Hypothalamus (tissue), 51 donors: Measurements from ENCODE around the gene CD209.
"Not testable (repeated sequence)": the region's sequence is repeated elsewhere in the genome, so short reads cannot be mapped to it uniquely, and the experiment has no call there.

Experiments
- DNase-seq, 51 donors: peaks; one replicate each; lab custom pipeline; 2025; lab: John Stamatoyannopoulos, UW

CD209 gene, protein sequence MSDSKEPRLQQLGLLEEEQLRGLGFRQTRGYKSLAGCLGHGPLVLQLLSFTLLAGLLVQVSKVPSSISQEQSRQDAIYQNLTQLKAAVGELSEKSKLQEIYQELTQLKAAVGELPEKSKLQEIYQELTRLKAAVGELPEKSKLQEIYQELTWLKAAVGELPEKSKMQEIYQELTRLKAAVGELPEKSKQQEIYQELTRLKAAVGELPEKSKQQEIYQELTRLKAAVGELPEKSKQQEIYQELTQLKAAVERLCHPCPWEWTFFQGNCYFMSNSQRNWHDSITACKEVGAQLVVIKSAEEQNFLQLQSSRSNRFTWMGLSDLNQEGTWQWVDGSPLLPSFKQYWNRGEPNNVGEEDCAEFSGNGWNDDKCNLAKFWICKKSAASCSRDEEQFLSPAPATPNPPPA

DNA sequence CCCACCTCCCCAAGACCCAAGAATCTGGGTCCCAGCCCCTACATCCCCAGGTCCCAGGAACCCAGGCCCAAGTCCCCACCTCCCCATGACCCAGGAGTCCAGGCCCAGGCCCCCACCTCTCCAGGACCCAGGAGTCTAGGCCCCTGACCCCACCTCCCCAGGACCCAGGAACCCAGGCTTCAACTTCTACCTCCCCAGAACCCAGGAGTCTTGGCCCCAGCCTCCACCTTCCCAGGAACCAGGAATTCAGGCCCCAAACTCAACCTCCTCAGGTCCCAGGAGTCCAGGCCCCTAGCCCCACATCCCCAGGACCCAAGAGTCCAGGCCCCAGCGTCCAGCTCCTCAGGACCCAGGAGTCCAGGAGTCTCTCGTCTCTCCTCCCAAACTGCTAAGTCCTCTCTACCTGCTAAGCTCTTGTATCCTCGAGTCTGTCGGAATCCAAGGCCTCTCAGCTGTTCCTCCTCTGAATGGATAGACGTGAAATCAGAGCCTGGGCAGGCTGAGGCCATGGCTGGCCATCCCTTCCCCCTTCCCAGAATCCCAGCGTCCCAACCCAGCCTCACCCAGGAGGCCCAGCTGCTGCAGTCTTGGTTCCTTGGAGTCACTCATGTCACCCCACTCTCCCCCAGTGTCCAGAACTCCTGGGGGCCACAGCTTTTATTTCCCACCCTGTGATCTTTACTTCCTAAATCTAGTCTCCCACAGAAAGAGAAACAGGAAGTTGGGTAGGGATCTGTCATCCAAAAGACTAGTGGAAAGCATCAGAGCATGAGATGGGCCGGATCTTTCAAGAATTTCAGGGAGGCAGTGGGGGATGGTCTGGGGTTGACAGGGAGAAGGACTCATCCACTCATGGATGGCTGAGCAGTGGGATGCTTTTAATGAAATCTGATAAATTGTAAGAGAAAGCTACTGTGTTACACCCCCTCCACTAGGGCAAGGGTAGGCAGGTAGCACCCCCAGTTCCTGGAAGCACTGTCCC, at the start of gene CD209:
Gene CD209 (minus strand): TSS at position 632 of the 982 bp plus-strand sequence. CDS start 23 bp downstream, at position 609.
- DNase-seq: no peak

DNA sequence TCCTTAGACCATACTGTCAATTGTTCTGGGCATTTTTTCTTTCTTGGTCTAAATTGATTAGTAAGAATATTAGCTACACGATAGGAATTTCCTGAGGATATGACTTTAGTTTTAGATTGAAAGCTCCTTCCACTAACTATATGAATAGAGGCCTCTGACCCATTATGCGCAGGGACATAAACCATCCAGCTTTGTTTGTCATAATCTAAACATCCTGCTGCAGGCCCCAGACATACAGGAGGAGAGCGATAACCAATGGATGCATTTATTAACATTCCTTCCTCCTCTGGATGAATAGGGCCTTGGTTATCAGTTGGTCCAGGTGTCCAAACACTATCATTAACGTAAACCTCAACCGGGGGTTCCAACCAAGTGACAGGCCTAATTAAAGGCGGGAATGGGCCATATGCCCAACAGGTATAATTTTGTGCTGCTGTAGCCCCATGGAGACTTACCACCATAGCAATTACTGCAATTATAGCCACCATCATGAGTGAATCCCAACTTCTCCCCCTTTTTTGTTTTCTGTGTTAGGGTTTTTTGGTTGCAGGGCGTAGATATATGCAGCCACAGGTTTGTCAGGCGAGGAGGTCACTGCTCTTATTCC, 48.3 kb upstream of the CD209 start:
- no peak for DNase-seq

DNA sequence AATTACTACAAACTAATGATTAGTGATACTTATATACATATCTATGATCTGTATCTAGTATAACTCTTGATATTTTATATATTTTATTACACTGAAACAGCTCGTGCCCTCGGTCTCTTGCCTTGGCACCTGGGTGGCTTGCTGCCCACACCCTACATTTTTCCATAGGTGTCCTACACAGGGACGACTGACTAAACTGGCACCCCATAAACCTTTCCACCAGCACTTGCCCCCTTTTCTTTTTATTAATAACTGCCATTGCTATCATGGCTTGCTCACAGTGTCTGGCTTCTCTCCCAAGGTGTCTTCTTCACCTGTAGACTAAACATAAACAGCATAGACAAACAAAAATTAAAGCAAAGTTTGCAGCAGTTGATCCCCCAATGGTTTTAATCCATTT, 46.2 kb upstream of the CD209 start:
- DNase-seq: no peak

DNA sequence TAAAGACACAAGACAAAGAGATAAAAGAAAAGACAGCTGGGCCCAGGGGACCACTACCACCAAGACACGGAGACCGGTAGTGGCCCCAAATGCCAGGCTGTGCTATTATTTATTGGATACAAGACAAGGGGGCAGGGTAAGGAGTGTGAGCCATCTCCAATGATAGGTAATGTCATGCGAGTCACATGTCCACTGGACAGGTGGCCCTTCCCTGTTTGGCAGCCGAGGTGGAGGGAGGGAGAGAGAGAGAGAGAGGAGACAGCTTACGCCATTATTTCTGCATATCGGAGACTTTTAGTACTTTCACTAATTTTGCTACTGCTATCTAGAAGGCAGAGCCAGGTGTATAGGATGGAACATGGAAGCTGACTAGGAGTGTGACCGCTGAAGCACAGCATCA, 45.4 kb upstream of the CD209 start:
- not testable (repeated sequence) for DNase-seq

DNA sequence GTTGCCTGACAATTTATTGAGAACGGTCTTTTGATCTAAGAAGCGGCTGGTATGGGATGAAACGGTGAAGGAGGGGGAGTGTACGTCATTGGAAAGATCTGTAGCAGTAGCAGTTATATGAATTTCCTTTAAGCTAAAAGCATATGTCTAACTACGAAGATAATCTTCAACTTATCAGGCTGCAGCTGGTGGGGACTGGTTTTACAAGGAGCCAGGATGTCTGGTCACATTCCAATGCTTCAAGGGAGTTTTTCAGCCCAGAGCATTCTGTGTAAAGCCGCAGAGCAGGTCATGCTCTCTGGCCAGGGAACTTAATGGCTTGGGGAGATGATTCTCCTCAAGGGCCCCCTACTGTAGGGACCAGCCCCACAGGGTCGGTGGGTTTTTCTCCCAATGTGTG, 44.9 kb upstream of the CD209 start:
- no peak for DNase-seq

DNA sequence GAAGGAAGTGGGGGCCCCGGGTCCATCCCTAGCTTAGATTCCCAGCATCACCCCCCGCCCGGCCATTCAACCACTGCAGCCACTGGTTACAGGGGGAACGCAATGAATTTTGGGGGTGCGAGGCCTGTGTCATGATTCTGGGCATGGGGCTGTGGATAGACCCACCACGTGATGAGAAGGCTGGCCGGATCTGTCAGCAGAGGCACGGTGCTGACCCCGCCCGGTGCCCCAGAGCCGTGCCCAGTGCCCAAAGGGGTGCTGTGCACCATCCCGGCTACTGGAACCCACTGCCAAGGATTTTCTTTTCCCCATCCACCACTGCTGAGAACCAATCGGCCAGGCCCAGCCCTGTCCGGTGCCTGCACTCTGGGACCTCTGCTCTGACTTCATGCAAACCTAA, 43.1 kb upstream of the CD209 start:
- no peak for DNase-seq

DNA sequence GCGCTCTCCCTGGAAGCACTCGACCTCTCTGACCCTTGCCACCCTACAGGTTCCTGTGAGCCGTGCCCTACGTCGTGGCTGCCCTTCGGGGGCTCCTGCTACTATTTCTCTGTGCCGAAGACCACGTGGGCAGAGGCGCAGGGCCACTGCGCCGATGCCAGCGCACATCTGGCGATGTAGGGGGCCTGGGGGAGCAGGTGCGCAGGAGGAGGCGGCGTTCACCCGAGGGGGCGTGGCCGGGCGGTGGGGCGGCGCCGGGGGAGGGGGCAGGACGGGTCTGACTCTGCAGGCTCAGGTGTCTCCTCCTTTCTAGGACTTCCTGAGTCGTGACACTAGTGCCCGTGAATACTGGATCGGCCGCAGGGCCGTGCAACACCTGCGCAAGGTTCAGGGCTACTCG, 42.1 kb upstream of the CD209 start:
- no peak for DNase-seq

DNA sequence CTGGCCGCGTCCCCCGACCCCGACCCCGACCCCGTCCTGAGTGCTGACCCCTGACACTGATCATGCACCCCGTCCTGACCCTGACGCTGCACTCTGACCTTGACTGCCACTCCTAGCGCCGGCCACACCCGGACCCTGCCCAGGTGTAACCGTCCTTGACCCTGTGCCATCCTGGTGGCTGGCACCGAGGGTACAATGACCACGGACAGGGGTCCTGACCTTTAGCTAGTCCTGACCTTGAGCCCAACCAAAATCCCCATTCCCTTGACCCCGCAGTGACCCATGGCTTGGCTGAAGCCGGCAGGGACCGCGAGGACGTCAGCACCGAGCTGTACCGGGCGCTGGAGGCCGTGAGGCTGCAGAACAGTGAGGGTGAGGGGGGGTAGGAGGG, 41.6 kb upstream of the CD209 start:
- no peak for DNase-seq

DNA sequence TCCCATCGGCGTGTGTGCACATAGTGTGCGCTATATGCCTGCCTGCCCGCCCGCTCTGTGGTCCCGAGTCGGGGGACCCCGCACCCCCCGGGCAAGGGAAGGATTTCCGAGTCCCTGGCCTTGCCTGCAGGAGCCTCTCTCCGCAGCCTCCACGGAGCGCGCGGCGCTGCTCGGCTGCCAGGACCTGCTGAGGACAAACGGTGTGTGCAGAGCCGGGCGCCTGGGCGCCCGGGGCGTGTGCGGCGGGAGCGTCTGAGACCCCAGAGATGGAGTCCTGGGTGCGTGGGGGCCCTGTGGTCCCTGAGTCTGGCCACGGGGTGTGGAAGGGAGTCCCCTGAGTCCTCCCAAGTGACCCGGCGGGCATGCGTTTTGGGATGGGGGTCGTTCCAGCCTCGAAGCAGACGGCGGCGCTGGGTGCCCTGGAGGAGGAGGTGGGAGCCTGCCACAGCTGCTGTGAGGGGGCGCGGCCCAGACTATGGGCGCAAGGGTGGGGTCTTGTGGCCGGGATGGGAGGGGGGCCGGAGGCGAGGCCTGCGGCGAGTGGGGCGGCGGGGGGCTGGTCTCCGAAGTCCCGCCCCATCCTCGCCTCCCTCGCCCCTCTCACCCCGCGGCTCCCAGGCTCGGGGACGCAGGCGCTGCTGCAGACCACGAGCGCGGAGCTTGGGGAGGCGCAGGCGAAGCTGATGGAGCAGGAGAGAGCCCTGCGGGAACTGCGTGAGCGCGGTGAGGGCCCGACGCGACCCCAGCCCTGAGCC, 41.0 kb upstream of the CD209 start:
- peak in 3 of 51 donors; percentile 1 to 8 (median 5) for DNase-seq

DNA sequence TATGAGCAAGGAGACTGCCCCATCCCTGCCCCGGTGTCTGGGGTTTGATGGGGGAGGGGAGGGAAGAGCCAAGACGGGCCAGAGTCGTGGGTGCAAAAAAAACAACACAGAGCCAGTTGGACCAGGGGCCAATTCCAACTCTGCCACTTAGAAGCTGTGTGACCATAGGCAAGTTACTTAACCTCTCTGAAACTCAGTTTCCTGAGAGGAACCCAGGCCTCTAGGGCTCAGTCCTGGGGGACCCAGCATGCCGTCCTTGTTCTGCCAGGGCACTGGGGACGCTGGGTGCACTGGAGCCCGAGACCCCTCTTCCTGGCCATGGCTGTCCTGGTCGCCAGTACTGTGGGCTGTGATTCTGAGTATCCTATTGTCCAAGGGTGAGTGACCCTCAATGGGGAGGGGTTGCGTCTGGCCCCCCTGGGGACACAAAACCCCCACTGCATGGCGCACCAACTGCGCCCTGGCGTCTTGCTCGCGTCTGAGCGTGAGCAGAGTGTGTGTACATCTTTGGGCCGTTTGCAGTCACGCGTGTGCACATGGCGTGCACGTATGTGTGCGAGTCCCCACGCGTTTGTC, 40.4 kb upstream of the CD209 start:
- DNase-seq: no peak

DNA sequence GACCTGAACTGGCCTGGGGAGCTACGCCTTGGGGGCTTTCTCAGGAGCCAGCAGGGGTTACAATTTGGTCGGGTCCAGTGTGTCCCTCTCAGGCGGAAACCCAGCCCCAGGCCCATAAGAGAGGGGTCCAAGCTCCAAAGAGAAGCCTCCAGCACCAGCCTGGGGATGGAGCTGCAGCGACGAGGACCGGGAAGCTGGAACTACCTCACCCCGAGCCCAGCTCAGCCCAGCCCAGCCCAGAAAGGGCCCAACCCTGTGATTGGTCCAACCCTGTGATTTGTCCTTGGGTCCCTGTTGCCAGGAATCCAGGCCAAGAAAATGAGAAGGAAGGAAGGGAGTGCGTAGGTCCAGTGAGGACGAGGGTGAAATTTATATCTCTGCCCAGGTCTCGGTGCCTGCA, 39.8 kb upstream of the CD209 start:
- DNase-seq: peak in 1 of 51 donors; percentile 1

DNA sequence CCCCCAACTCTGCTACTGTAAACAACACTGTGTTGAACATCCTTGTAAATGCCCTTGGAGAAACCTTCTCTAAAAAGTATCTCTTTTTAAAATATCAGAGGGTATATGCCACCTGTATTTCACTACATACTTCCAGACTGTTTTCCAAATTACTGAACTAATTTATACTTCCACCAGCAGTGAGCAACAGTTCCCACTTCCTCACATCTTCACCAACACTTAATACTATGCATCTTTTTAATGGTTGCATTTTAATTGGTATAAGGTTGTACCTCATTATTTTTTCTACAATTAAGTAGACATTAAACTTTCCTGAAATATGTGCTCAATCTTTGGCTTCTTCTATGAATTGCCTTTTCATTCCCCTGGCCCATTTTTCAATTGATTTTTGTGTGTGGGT, 37.5 kb upstream of the CD209 start:
- DNase-seq: no peak

DNA sequence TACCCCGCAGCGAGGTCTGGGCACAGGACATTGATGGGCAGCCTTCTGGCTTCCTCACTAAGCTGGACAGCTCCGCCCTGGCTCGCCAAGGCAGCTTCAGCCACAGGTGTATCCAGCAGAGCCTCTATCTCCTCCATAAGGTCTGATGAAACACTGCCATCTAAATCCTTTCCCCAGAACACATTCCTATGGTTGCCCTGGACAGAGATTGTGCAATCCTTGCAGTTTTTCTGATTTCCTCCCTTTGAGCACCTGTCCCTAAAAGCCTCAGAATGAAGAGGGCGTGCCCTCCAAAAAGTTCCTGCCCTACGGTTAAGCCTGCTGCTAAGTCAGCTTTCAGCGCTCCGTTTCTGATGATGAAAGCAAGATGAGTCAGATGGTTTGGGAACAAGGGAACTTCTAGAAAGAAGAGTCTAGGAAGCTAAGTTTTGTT, 36.7 kb upstream of the CD209 start:
- no peak for DNase-seq

DNA sequence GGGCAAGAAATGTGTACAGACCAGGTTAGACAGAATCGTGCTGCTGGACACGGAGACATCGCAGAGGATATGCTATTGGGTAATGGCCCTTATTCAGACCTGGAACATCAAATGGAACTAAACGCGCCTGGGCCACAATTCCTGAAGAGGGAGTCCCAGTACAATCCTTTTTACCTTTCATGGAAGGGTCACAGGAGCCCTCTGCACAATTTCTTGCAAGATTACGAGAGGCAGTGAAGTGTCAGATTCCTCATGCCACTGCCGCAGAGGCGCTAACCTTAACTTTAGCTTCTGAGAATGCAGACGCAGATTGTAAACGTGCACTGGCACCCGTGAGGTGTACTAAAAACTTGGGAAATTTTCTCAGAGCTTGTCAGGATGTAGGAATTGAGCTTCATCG, 33.8 kb upstream of the CD209 start:
- DNase-seq: no peak

DNA sequence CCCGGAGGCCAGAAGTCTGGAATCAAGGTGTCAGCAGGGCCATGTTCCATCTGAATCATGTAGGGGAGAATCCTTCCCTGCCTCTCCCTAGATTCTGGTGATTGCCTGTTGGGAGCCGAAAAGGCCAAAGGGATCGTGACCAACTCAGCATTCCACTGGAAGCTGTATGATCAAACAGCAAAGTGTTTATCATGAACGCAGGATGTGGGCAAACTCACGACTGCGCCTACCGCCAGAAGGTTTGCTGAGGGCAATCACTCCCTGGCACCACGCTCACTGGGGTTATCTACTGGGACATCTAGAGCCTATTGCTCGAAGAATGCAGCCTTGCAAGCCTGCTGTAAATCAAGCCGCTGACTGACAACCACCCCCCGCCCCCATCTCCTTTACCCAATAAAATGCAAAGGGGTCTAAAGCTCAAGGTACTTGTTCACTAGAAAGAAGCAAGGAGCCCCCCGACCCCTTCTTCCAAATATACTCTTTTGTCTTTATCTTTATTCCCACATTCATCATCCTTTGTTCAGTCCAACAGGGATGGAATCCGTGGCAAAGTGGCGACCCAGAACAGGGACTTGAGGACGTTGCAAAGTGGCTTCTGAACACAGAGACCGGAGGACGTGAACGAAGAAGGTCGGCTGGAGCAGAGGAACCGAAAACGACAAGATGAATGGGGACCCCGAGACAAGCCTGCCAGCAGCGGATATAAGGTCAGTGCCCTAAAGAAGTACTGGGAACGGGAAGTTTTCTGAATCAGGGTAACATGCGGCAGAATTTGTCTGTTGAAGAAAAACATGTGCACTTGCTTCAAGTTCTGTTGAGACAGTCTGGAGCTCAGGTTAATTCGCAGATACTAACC, 32.5 kb upstream of the CD209 start:
- no peak for DNase-seq

DNA sequence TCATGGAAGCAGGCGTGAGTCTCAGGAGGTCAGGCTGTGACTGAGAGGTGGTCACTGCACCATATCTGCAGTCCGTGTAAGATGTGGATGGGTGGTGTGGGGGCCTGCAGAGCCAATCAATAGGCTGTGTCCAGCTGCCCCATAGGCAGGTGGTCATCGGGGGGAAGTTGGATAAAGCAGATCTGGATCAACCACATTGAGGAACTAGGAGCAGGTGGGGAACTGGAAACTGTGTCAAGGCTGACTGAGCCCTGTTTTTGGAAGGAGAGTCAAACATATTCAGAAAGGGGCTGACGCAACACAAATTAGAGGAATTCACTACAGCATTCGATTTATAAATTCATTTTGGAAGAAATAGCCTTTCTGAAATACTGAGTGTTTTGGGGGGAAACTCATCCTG, 30.7 kb upstream of the CD209 start:
- peak in 1 of 51 donors; percentile 2 for DNase-seq

DNA sequence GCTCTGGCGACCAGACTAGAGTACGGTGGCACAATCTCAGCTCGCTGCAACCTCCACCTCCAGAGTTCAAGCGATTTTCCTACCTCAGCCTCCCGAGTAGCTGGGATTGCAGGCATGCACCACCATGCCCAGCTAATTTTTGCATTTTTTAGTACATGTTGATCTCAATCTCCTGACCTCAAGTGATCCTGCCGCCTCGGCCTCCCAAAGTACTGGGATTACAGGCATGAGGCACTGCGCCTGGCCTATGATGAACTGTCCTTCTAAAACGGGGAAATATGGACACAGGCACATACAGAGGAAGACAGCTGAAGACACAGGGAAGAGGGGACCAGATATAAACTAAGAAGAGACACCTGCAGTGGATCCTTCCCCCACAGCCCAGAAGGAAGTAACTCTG, 28.4 kb upstream of the CD209 start:
- DNase-seq: no peak

DNA sequence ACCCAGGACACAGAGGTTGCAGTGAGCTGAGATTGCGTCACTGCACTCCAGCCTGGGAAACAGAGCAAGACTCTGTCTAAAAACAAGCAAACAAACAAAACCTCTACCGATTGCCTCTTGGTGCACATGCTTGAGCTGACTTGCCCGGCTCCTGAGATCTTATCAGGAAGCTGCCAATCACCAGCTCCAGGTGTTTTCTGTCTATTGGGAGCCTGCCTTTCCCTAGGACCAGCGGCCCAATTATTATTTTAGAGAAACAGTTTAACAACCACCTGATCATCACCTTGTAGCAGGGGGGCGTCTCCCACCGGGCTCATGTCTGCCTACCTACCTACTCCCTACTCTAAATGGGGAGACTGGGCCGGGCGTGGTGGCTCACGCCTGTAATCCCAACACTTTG, 26.5 kb upstream of the CD209 start:
- DNase-seq: no peak

DNA sequence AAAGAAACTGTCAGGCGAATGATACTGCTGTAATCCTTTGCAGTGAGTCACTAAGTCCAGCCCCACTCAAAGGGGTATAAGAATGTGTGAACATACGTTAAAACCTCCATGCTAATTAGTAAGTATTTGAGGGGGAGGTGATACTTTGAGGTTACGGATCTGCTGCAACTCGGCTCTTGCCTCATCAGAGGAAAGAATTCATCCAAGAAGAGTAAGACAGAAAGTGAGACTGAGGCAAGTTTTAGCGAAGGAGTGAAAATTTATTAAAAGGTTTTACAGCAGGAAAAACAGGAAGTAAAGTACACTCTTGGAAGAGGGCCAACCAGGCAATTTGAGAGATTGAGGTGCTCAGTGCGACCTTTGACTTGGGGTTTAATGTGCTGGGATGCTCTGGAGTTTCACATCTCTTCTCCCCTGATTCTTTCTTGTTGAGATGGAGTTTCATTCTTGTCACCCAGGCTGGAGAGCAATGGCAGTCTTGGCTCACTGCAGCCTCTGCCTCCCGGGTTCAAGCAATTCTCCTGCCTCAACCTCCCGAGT, 25.5 kb upstream of the CD209 start:
- DNase-seq: no peak
